ENCODE measurements around the gene COL23A1. TPM values are rescaled to one million over a fixed set of nuclear protein-coding genes. Genes with fewer than 3 reads are reported as not detected.

Gene COL23A1
- total RNA-seq, 4 donors from 2014 or later: 2.5 to 3.4 (median 3.0) TPM

DNA sequence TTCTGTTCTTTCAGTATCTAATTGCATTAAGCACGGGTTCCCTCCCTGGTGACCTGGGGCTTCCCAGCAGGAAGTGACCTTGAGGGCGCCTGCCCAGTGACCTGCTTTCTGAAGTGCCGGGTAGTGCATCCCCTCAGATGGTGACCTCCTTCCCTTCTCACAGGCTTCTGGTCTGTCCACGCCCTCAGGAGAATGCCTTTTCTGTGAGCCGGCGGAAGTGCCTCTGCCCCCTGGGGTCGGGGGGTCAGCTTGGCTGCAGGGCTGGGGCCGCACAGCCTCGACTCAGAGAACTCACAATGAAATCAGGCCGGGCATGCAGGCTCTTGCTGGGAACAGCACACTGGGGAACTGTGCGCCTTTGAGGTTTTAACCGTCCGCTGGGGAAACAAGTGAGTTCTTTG is 233.1 kb downstream of the COL23A1 start:
- intact Hi-C loops (cut with DNase I; ENCODE audit: low total_unique reads): no loop called here
- no peak for DNase-seq (ENCODE audit: low spot score in 2 of 2)
- no peak overlapping the region for H3K4me3 ChIP-seq (ENCODE audit: low read depth, poor library complexity, severe bottlenecking)
- TF ChIP-seq, protein P1, sequence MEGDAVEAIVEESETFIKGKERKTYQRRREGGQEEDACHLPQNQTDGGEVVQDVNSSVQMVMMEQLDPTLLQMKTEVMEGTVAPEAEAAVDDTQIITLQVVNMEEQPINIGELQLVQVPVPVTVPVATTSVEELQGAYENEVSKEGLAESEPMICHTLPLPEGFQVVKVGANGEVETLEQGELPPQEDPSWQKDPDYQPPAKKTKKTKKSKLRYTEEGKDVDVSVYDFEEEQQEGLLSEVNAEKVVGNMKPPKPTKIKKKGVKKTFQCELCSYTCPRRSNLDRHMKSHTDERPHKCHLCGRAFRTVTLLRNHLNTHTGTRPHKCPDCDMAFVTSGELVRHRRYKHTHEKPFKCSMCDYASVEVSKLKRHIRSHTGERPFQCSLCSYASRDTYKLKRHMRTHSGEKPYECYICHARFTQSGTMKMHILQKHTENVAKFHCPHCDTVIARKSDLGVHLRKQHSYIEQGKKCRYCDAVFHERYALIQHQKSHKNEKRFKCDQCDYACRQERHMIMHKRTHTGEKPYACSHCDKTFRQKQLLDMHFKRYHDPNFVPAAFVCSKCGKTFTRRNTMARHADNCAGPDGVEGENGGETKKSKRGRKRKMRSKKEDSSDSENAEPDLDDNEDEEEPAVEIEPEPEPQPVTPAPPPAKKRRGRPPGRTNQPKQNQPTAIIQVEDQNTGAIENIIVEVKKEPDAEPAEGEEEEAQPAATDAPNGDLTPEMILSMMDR (IDR thresholded peaks at IDR 0.05): no peak
- TF ChIP-seq POLR2A (IDR thresholded peaks at IDR 0.05): no peak
- WGBS, 2 donors: 27 to 28% methylated on average over 13 of the region's 13 CpGs

DNA sequence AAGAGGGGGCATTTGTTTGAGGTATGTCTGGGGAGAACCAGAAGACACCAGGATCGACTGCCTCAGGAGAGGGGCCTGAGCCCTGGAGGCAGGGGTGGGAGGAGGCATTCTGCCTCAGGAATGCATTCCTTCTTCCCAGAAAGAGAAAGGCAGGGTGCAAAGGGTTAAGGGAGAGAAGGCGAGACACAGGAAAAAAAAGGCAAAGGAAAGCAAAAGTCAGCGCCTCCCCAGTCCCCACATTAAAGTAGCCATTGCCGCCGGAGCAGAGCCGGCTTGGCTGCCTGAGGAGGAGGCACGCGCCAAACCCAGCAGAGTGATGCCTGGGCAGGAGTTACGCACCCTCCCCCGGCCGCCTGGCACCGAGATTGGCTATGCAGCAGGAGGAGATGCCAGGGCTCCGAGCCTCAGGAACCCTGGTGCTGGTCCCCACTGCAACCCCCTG is 233.7 kb downstream of the COL23A1 start:
- no peak for DNase-seq (ENCODE audit: low spot score in 2 of 2)
- intact Hi-C loops (cut with DNase I; ENCODE audit: low total_unique reads): no loop called here
- 0 to 1% methylated on average over 8 to 13 of the region's 13 CpGs for WGBS, 2 donors
- H3K4me3 ChIP-seq (ENCODE audit: low read depth, poor library complexity, severe bottlenecking): no peak overlapping the region
- TF ChIP-seq, protein P1 (IDR thresholded peaks at IDR 0.05): no peak
- TF ChIP-seq POLR2A (IDR thresholded peaks at IDR 0.05): no peak

DNA sequence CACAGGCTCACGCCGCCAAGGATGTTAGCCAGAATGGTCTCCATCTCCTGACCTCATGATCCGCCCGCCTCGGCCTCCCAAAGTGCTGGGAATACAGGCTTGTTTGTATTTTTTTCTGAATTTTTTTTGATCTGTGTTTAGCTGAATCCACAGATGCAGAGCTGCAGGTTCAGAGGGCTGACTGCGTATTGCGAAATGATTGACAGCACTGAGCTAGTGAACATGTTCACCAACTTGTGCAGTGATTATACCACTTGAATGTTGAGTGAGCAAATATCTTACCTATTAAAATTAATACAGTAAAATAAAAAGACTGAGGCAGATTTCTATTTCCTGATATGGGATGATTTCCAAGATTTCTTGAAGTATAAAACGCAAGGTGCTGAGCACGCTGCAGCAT is 234.5 kb downstream of the COL23A1 start:
- 79 to 83% methylated on average over 9 of the region's 9 CpGs for WGBS, 2 donors
- DNase-seq (ENCODE audit: low spot score in 2 of 2): no peak
- no peak overlapping the region for H3K4me3 ChIP-seq (ENCODE audit: low read depth, poor library complexity, severe bottlenecking)
- TF ChIP-seq, protein P1 (IDR thresholded peaks at IDR 0.05): no peak
- TF ChIP-seq POLR2A (IDR thresholded peaks at IDR 0.05): no peak
- intact Hi-C loops (cut with DNase I; ENCODE audit: low total_unique reads): no loop called here

DNA sequence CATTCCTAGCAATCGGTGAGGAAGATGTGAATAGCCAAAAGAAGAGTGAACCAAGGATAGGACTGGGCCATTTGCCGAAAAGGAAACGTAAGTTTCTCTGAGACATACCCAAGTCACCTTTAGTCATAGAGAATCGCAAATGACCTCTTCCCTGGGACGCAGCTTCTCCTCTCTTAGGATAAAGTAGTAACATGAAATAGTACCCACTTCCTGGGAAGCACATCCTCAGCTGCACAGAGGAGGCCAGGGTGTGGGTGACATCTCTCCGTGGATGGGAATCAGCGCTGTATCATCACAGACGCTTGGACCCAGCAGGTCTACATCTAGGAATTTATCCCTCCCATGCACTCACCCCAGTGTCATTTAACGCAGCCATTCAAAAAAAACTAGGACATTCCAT is 236.7 kb downstream of the COL23A1 start:
- no peak for DNase-seq (ENCODE audit: low spot score in 2 of 2)
- 84 to 94% methylated on average over 9 of the region's 9 CpGs for WGBS, 2 donors
- TF ChIP-seq, protein P1 (IDR thresholded peaks at IDR 0.05): no peak
- no peak for TF ChIP-seq POLR2A (IDR thresholded peaks at IDR 0.05)
- intact Hi-C loops (cut with DNase I; ENCODE audit: low total_unique reads): no loop called here
- H3K4me3 ChIP-seq (ENCODE audit: low read depth, poor library complexity, severe bottlenecking): no peak overlapping the region

DNA sequence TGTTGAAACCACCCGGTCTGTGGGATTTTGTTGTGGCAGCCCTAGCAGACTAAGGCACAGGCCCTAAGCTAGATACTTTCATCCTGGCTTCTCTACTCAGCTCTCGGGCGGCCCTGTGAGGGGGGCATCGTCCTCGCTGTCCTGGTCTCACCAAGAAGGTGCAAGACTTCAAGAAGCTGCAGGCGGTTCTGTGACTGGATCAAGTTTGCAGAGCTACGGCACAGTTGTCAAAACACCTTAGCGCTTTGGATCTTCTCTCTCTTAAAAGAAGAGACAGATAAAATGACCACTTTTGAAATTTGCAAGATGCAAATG is 238.2 kb downstream of the COL23A1 start:
- intact Hi-C loops (cut with DNase I; ENCODE audit: low total_unique reads): no loop called here
- no peak for TF ChIP-seq POLR2A (IDR thresholded peaks at IDR 0.05)
- TF ChIP-seq, protein P1 (IDR thresholded peaks at IDR 0.05): no peak
- no peak overlapping the region for H3K4me3 ChIP-seq (ENCODE audit: low read depth, poor library complexity, severe bottlenecking)
- DNase-seq (ENCODE audit: low spot score in 2 of 2): no peak
- WGBS, 2 donors: 96% methylated on average over 8 of the region's 8 CpGs

DNA sequence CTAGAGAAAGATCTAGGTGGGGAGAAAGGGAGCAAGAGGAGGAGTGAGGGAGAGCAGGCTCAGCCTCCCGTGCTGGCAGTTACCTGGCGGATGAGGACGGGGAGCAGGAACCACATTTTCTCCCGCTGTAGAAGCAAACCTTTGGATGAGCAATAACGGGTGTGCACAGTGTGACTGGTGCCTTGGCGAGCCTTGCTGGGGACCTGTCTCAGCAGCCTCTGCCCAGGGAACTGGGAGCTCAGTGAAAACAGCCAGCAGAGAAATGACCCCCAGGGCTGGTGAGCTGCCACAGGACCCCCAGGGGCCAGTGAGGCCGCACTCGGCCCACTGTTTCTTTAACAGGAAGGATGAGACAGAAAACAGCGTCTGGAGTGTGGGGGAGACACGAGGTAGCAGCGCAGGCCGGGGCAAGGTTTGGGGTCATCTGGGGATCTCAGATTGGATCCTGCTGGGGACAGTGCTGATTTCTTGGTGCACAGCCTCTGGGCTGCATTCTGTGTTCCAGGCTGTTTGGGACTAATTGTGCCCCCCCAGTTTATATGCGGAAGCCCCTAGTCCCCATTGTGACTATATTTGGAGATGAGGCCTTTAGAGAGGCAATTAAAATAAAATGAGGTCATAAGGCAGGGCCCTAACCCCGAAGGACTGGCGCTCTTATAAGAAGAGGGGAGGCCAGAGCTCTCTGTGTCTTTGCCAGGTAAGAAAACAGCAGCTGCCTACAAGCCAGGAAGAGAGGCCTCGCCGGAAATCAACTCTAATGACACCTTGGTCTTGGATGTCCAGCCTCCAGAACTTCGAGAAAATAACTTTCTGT is 238.8 kb downstream of the COL23A1 start:
- intact Hi-C loops (cut with DNase I; ENCODE audit: low total_unique reads): no loop called here
- 85 to 86% methylated on average over 18 of the region's 18 CpGs for WGBS, 2 donors
- TF ChIP-seq POLR2A (IDR thresholded peaks at IDR 0.05): no peak
- TF ChIP-seq, protein P1 (IDR thresholded peaks at IDR 0.05): no peak
- no peak overlapping the region for H3K4me3 ChIP-seq (ENCODE audit: low read depth, poor library complexity, severe bottlenecking)
- DNase-seq (ENCODE audit: low spot score in 2 of 2): no peak

Measured in lower leg skin (tissue), 4 donors.